Prostate gland (tissue), 1 donor: ENCODE results near the gene ASCL2.

ENCODE experiments used
- POLR2A ChIP-seq: fragments of 450-650 bp; IDR thresholded peaks from one replicate; pipeline ENCODE4 v1.6.1; 2016; ENCODE audit warnings: antibody characterized with exemption, mild to moderate bottlenecking
- POLR2AphosphoS5 ChIP-seq: sonication (generic); formaldehyde crosslinking; IDR thresholded peaks from one replicate; pipeline ENCODE4 v1.6.1; 2017; ENCODE audit warnings: antibody characterized with exemption

DNA sequence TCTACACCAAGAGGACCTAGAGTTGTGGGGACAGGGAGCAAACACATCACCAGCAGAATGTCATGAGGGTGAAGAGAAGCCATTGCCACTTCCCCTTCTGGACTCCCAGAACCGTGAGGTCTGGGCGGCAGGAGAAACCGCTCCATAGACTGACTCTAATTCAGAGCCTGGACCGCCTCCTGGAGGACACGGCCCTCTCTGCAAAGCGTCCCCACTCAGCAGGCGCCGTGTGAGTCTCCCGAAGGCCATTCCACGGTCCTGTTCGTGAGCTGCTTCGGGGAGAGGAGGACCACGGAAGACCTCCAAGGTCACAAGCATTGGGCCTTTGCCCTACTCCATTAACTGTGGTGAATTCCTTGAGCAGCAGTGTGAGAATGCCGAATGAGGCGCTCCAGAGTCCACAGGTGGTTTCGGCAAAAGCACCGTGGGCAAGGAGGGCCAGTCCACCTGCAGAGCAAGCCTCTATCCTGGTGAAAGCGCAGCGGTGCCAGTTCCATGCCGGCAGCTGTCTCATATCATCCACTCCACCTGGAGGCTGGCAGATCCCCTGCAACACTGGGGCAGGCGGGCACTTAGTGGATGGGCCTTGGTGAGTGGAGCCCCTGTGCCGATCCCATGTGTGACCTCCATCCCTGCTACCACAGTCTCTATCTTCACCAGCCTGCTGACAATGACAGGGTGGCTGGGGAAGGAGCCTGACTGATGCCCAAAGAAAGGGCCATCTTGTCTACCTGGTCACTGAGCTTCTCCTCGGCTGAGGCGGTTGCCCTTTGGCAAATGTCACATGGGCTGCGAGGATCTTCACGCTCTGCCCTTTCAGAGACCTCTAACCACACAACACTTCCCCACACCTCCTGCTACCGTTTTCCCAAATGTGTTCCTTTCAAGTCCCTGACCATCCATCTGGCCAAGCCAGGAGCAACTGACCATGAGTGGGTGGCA, 23.9 kb upstream of the ASCL2 start:
- no peak for TF ChIP-seq POLR2A
- TF ChIP-seq POLR2AphosphoS5 = no peak
